PC-3 (cell line): ENCODE results near the gene PTGFR.

Experiments used
- CTCF ChIP-seq: fragments of 300-600 bp; sonication (generic); conservative IDR thresholded peaks from 2 replicates; pipeline ENCODE4 v1.5.1; 2017; ENCODE audit warnings: antibody characterized with exemption, low read depth, mild to moderate bottlenecking, low read length
- EZH2 ChIP-seq: fragments of 300-600 bp; sonication (generic); IDR thresholded peaks from one replicate; pipeline ENCODE4 v1.6.1; 2017; ENCODE audit warnings: antibody characterized with exemption, mild to moderate bottlenecking, low read length; ENCODE audit not compliant: unreplicated experiment
- EZH2phosphoT487 ChIP-seq: fragments of 300-600 bp; sonication (generic); IDR thresholded peaks from 2 replicates; pipeline ENCODE4 v1.6.1; 2018; ENCODE audit warnings: mild to moderate bottlenecking, antibody characterized with exemption, low read length, borderline replicate concordance

- no peak for TF ChIP-seq CTCF
- TF ChIP-seq EZH2phosphoT487 = no peak
- TF ChIP-seq EZH2 = no peak
These were observed 36.9 kb downstream of the PTGFR start for GRCh38 chr1:78527706-78528105.
